ENCODE measurements around the gene DNAI7.

GRCh38 chr12:25058658-25059058, 136.3 kb downstream of the DNAI7 start:
- no peak for TF ChIP-seq CTCF (conservative IDR thresholded peaks at IDR 0.05)
- no peak for TF ChIP-seq EZH2 (IDR thresholded peaks at IDR 0.05; ENCODE audit: low read depth)
